ENCODE data around the gene GLS.
"Not testable (repeated sequence)": the region's sequence is repeated elsewhere in the genome, so short reads cannot be mapped to it uniquely, and the experiment has no call there.

Gene GLS

DNA sequence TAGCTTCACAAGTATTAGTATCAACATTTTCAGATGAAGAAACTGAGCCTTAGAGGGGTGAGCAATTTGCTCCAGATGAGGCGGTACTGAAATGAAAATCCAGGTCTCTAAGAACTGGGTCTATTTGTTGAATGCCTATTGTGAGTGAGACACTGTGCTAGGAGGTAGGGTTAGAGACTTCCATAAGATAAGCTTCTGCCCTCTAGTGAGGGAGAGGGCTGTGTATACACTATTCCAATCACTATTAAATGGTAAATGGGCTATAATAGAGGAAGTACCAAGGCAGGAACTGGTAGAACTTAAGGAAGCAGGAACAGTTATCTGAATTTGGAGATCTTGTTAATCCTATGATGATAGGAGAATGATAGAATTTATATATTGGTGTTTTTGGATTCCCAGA, 23.6 kb upstream of the GLS start:
- no peak for DNase-seq

- DNase-seq: no peak
Measured at GRCh38 chr2:190858817-190859216, 21.8 kb upstream of the GLS start.

DNA sequence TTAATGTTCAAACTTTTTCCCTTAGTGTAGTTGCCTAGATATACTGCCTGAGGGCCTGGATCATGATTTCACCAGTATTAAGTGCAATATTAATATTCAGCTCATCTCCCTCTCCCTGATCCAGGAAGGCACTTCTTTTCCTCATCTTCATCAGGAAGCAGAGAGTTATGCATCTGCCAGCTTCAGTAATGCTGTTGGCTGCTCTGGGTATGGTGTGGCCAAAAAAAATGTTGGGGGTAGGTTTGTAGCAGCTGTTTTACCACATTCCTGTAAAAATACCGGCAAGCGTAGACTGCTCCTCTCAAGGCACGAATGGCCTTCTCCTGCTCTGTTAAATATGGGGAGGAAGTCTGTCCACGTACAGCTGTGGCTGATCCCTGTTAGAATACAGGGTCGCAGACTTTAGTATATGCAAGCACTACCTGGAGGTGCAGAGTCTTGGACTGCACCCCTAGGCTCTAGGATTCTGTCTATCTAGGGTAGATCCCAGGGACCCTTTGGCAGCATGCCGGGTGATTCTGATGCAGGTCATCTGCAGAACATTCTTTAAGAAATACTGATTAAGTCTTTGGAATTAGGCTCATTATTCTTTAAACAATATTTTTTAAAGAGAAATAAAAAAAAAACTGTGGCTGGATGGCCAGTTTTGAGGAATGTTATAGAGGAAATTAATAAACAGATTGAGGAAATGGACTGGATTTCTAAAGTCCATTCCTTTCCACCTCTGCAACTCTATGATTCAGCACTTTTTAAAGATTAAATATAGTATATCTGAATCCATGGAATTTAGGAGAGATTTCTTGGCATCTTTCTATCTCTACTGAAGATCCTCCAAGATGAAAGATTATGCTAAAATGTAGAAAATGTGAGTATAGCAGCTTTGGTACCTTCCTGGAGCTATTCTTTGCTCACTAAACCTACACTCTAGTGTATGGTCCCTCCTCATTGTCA, 21.0 kb upstream of the GLS start:
- DNase-seq: no peak

GRCh38 chr2:190860985-190861680, 19.5 kb upstream of the GLS start:
- DNase-seq: no peak

DNA sequence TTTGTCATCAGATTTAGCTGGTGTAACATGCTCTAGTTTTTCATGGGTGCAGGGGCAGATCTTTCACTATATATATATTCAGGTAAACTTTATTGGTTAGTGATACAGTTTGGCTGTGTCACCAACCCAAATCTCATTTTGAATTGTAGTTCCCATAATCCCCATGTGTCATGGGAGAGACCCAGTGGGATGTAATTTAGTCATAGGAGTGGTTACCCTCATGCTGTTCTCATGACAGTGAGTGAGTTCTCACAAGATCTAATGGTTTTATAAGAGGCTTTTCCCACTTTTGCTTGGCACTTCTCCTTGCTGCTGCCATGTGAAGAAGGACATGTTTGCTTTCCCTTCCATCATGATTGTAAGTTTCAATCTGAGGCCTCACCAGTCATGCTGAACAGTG, 18.5 kb upstream of the GLS start:
- DNase-seq: not testable (repeated sequence)

GRCh38 chr2:190862571-190862991, 18.0 kb upstream of the GLS start:
- no peak for DNase-seq

GRCh38 chr2:190863946-190864345, 16.7 kb upstream of the GLS start:
- peak; percentile 45 for DNase-seq

GRCh38 chr2:190864375-190864774, 16.2 kb upstream of the GLS start:
- no peak for DNase-seq

DNA sequence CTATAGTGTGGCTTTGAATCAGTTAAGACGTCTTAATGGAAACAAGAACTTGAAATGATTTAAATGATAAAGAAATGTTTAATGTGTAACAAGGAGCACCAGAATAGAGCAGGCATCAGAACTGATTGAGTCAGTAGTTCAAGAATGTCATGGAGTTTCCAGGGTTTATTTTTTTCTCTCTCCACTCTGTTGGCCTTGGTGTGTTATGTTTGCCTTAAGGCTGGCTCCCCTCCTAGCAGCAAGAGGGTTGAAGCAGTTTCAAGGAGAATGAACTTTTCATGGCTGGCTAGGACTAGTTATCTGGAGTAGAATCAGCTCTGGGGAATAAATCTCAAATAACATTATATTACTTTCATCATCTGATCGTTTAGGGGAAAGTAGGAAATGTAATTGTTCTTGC, 13.4 kb upstream of the GLS start:
- DNase-seq: no peak

- no peak for DNase-seq
Measured at GRCh38 chr2:190867832-190868231, 12.8 kb upstream of the GLS start.

DNA sequence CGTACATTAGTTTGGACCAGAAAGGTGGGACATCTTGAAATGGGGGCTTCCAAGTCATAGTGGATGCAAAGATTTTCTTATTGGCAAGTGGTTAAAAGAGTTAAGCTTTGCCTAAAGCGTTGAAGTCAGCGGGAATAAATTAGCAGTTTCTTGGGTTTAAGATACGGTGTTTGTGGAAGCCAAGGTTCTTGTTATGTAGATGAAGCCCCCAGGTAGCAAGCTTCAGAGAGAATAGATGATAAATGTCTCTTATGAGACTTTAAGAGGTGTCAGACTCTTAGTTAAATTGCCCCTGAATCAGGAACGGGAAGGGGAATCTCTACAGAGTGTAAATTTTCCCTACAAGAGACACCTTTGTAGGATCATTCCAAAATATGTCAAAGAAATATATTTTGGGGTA, 10.9 kb upstream of the GLS start:
- DNase-seq: no peak

DNA sequence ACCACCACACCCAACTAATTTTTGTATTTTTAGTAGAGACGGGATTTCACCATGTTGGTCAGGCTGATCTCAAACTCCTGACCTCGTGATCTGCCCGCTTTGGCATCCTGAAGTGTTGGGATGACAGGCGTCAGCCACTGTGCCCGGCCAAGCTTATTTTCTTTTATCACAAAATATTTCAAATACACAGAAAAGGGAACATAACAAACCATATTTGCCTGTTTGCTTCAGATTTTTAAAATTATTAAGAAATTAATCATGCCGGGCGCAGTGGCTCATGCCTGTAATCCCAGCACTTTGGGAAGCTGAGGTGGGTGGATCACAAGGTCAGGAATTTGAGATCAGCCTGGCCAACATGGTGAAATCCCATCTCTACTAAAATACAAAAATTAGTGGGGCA, 7.2 kb upstream of the GLS start:
- DNase-seq: not testable (repeated sequence)

DNA sequence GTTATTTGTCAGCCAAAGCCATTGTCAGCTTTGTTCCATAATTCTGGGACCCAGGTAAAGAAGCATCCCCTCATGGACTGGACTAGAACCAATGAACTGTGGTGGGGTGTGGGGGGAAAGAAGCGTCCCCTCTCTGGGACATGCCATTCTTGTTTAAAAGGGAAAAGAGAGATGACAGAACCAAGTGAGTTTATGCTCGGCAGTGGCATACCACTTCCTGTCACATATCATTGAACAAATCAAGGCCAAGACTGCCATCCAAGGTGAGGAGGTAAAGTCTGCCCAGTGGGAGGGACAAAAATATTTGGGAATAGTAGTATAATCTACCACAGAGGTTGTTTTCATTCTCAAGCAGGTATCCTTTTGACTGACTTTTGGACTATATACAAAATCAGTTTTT, 4.7 kb upstream of the GLS start:
- DNase-seq: no peak

GRCh38 chr2:190876631-190877030, 4.0 kb upstream of the GLS start:
- DNase-seq: no peak

DNA sequence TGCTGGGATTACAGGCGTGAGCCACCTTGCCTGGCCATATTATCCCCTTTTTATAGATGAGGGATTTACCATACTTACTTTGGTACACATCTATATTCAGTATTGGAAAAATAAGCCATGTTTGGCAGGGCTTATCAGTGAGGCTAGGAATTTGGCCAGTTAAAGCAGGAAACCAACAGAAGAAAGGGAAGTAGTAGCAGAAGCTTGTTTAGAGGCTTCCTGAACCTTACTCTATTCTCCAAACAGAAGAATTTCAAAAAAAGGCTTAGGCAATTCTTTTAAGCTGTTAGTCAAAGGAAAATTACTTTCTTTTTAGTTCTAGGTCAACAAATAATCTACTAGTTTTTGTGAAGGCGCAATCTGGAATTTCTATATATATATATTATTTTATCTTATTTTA, 3.2 kb upstream of the GLS start:
- no peak for DNase-seq

GRCh38 chr2:190879474-190880377, 895 bp upstream of the GLS start:
- DNase-seq: no peak

DNA sequence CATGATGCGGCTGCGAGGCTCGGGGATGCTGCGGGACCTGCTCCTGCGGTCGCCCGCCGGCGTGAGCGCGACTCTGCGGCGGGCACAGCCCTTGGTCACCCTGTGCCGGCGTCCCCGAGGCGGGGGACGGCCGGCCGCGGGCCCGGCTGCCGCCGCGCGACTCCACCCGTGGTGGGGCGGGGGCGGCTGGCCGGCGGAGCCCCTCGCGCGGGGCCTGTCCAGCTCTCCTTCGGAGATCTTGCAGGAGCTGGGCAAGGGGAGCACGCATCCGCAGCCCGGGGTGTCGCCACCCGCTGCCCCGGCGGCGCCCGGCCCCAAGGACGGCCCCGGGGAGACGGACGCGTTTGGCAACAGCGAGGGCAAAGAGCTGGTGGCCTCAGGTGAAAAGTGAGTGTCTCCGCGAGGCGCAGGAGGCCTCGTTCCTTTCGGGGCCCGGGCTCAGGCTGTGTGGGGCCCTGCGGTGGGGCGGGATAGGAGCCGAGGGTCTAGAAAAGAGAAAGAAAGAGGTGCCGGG, 520 bp downstream of the GLS start:
- no peak for DNase-seq

GRCh38 chr2:190881598-190882410, 1.2 kb downstream of the GLS start:
- peak; percentile 87 for DNase-seq

DNA sequence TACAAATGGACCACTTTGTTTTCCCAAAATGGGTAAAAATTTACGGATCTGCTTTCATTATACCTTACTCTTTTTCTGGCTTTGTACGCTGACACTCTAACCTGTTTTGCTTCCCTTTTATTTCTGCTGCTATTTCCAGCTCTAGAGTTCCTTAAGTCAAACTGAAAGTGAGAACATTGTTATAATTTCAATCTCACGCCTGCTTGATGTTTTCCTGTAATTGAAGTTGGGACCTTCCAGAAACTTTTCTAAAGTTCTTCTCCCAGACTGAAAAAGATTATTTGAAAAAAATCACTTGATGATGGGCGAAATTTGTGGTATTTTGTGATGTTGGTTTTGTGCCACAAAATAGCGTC, 1.8 kb downstream of the GLS start:
- no peak for DNase-seq

DNA sequence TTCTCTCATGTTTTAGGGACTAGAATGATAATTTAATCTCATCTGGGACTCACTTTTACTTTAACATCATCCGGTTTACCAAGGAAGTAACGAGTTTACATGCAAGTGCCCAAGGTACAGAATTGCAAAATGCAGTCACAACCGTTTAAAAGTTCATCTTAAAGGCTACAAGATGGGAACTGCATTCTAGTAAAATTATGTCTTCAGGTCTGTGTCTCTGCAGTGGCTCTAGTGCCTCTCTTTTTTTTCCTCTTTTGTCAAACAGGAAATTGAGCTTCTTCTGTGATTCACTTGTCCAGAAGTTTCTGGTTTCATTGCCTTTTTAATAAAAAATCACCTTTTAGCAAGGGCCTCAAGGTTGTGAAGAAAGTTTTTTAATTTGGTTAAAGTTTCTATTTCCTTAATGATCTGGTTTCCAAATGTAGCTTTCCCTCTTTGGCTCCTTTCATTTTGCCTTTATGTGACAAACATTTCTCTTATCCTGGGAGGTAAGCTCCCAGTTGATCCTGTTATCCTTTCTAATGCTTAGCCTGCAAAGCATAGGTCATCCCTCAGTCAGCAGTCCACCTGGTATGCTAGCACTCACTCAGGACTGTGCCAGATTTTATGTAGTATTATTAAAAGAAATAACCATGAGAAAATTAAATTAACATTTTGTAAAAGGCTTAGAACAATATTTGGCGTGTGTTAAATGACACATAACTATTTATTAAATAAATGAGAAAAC, 2.4 kb downstream of the GLS start:
- peak; percentile 6 for DNase-seq

DNA sequence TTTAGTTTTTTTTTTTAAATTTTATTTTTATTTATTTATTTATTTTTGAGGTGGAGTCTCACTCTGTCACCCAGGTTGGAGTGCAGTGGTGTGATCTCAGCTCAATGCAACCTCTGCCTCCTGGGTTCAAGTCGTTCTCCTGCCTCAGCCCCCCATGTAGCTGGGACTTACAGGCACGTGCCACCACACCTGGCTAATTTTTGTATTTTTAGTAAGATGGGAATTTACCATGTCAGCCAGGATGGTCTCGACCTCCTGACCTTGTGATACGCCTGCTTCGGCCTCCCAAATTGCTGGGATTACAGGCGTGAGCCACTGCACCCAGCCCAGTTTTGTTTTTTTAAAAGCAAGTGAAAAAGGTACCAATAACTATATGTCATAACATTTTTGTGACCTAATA, 5.2 kb downstream of the GLS start:
- DNase-seq: not testable (repeated sequence)
